ENCODE results near the gene KRTAP1-4.

DNA sequence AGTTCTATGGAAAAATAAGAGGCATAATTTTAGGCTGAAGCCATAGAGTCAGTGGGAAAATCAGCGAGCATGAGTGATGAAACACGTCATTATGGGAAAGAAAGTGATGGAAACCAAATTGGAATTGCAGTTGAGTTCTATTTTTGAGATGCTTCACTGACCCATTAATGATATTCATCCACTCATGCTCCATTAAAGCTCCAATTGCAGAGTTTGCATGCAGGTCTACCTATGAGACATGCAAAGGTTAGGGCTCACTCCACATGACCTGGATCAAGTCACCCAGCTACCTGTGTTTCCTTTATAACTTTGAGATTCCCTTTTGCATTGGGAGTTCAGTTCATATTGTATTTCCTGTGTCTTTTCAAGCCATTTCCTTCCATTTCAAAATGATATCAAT is 43.7 kb upstream of the KRTAP1-4 start:
- TF ChIP-seq POLR2A (IDR thresholded peaks at IDR 0.05), result no peak
- TF ChIP-seq, protein P1, sequence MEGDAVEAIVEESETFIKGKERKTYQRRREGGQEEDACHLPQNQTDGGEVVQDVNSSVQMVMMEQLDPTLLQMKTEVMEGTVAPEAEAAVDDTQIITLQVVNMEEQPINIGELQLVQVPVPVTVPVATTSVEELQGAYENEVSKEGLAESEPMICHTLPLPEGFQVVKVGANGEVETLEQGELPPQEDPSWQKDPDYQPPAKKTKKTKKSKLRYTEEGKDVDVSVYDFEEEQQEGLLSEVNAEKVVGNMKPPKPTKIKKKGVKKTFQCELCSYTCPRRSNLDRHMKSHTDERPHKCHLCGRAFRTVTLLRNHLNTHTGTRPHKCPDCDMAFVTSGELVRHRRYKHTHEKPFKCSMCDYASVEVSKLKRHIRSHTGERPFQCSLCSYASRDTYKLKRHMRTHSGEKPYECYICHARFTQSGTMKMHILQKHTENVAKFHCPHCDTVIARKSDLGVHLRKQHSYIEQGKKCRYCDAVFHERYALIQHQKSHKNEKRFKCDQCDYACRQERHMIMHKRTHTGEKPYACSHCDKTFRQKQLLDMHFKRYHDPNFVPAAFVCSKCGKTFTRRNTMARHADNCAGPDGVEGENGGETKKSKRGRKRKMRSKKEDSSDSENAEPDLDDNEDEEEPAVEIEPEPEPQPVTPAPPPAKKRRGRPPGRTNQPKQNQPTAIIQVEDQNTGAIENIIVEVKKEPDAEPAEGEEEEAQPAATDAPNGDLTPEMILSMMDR (IDR thresholded peaks at IDR 0.05), result no peak
